NCI-H1930 (cell line): Measurements from ENCODE around the gene CYB5D1.

Source experiments
- DNase-seq, 2 experiments: peaks; one replicate each; lab custom pipeline; 2025; lab: John Stamatoyannopoulos, UW

The CYB5D1 gene

DNA sequence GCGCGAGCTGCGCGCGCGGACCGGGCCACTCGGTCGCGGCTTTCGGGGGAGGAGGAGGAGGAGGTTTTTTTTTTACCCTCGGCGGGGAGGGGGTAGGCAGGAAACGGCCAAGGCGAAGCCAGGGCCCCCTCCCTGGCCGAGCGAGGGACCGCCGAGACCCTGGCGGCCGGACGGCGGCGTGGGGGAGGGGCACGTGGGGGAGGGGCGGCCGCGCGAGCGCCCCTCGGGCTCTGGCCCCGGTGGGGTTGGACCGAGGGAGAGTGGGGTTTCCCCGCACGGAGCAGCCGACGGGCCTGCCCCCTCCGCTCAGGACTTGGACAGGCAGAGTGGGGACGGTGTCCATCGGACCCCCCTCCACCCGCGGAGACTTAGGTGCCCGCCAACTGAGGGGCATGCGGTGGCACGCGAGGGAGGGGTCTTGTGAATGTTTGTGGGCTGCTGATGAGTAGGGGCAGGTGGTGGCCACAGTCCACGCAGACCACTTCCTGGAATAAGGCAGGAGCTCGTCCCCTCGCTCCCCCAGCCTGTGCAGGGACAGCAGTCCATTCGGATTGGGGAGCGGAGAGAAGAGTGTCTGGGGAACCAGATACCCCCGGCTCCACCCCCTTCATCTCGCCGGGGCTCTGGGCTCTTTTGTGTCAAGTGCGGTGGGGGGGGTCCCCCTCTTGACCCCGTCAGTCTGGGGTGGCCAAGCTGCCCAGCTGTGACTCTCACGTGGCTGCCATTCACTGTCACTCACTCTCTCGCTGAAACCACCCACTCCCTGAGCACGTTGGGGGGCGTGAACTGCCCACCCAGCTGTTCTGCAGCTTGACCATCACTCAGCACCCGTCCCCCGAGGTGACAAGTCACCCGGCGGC, 27.8 kb downstream of the CYB5D1 start:
- DNase-seq, result peak in 1 of 2 experiments; percentile 52

DNA sequence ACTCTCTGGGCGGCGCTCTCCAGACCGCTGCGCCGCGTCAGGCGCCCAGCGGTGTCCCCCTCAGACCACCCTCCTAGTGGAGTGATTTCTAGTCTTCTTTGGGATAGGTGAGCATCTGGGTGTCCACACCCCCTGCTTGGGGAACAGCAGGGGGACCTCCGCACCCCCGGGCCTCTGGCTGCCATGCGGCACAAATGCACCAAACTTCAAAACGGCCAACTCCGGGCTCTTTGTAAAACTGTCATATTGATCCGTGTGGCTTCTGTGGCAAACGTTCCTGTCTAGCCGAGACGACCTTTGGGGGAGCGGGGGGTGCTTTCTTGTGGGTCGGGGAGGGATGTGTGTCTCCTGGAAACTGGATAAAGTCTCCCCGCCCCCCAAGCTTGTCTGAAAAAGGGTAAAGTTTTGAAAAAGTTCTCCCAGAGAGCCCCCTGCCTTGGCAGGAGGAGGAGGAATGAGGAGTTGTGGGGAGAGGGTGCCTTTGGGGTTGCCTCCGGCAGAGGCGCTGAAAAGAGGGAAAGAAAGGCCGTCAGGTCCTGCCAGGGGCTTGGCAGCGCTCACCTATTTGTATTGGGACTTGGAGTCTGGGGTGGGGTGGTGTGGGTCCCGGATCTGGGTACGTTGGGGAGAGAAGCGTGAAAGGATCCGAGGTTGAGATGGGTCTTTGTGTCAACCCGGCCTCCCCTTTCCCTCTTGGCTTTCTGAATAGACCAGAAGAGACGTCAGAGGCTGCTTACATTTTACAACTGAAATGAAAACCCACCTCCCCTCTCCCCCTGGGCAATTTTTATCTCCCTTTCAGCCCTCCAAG, 28.6 kb downstream of the CYB5D1 start:
- peak in 1 of 2 experiments; percentile 47 for DNase-seq

DNA sequence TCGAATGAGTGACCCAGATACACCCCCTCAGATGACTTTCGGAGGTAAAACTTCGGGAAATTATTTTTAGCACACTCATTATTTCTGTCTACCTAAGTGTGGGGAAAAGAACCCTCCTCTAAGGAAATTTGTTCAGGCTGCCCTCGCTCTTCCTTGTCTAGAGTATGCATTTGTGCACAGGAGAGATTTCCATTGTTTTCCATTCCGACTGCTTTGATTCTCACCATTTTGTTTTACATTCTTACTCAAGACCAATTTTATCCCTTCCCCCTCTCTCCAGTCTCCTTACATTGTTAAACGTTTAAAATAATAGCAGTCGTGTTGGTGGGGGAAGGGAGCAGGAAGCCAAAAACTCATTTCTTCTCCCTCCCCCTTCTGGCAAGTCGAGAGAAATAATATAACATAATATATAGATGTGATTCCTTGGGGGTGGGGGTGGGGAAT, 29.3 kb downstream of the CYB5D1 start:
- no peak for DNase-seq

- DNase-seq, result peak; percentile 81
These were observed 29.8 kb downstream of the CYB5D1 start for GRCh38 chr17:7887482-7888183.

GRCh38 chr17:7888184-7888920, 30.5 kb downstream of the CYB5D1 start, which contains the start of gene CHD3:
Gene CHD3, plus strand, starts transcription at chr17:7888789. Its CDS starts 212 bp downstream, at chr17:7889001.
- no peak for DNase-seq

DNA sequence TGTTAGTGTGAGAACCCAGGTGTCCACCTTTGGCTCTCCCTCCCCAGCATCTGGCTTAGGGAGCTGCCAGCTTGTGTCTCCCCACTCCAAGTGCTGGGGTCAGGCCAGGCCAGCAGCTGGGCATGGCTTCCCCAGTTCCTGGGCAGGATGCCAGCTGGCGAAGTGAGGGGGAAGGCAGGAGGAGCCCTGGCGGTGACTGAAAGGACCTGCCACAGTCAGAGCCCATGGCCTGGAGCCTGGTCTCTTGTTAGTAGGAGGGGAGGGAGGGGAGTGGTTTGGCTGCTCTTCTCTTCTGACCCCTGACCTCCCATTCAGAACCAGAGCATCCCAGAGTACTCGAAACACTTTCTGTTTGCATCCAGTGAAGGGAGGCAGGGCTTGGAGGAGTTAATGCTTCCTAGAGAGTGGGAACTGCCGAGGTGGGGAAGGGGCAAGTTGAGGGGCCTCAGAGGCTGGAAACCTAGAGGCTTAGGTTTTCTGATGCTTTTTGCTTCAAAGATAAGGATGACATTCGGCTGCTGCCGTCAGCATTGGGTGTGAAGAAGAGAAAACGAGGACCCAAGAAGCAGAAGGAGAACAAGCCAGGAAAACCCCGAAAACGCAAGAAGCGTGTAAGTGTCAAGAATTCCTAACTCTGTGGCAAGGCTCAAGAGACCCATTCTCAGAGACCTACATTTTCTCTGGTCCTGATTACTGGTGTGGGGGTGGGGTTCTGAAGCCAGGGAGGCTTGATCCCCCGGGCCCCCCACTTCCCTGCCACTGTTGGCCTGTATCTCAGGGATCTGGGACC, 31.6 kb downstream of the CYB5D1 start:
- no peak for DNase-seq

GRCh38 chr17:7893187-7893880, 35.5 kb downstream of the CYB5D1 start:
- DNase-seq, result no peak

- no peak for DNase-seq
These were observed 36.4 kb downstream of the CYB5D1 start for GRCh38 chr17:7894226-7894625.

DNA sequence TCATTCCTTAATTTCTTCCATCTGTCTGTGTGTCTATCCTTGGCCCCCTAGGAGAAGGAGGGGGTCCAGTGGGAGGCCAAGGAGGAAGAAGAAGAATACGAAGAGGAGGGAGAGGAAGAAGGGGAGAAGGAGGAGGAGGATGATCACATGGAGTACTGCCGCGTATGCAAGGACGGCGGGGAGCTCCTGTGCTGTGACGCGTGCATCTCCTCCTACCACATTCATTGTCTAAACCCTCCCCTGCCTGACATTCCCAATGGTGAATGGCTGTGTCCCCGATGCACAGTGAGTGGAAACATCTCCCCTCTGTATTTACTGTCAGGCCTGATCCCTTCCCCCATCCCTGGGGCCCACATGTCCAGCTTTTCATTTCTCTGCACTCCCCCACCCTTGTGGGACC, 37.1 kb downstream of the CYB5D1 start:
- DNase-seq, result no peak

DNA sequence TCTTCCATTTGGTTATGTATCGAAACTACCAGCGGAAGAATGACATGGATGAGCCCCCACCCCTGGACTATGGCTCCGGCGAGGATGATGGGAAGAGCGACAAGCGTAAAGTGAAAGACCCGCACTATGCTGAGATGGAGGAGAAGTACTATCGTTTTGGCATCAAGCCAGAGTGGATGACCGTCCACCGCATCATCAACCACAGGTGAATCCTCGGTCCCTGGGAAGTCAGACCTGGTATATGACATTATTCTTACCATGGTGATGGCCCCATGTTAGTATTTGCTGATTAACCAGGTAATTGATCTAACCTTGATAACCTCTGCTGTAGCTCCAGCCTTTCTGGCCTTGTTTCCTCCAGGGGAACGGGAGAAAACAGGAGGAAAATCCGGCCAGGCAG, 39.3 kb downstream of the CYB5D1 start:
- DNase-seq, result no peak

GRCh38 chr17:7897773-7898172, 40.0 kb downstream of the CYB5D1 start:
- no peak for DNase-seq

- DNase-seq, result no peak
These were observed 45.6 kb downstream of the CYB5D1 start for GRCh38 chr17:7903154-7904103.

- no peak for DNase-seq
These were observed 51.3 kb downstream of the CYB5D1 start for GRCh38 chr17:7909089-7909488.

DNA sequence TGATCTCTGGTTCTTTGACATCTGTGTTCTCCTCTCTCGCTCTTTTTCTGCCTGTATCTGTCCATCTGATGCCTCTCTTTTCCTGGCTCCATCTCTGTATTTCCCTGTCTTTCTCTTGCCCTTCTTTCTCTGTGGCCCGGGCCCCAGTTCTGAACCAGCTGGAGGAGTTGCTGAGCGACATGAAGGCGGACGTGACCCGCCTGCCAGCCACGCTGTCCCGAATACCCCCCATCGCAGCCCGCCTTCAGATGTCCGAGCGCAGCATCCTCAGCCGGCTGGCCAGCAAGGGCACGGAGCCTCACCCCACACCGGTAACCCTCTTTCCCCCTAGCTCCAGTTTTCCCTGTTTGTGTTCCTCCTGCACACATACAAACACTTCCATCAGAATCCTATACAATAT, 52.5 kb downstream of the CYB5D1 start:
- DNase-seq, result no peak

DNA sequence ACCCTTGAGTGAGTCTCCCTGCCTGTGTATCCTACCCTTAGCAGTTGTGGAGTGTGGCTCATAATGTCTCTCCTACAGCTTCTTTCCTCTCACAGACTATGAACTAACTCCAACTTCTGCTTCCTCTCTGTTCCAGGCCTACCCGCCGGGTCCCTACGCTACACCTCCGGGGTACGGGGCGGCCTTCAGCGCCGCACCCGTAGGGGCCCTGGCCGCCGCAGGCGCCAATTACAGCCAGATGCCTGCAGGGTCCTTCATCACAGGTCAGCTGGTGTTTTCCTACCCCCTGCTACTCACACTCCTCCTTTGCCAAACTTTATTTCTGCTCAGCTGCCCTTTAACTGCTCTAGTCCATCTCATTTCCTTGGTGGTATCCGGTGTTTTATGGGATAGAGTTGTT, 52.9 kb downstream of the CYB5D1 start:
- DNase-seq, result no peak

DNA sequence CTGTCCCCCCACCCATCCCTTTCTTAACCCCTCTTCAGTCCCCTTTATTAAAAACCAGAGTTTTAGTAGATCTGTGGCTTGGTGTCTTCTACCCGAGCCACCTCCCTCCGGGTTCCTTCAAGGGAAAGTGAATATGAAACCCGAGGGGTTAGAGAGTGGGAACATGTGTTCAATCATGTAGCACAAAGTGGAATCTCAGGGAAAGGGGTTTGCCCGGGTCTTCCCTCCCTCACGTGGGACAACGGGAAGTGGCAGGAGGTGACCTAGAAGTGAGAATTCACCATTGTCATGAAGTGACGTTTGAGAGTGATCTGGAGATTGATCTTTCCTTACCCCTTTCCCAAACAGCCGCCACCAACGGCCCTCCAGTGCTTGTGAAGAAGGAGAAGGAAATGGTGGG, 53.3 kb downstream of the CYB5D1 start:
- no peak for DNase-seq
